GM12878 (cell line): ENCODE results near the gene ADD1. TPM values are rescaled to one million over a fixed set of nuclear protein-coding genes. Genes with fewer than 3 reads are reported as not detected.

Experiments used
- ASH2L ChIP-seq: fragments of 300-600, 200-600 bp; sonication (generic); IDR thresholded peaks from 2 replicates; pipeline ENCODE4 v1.6.1; 2017; ENCODE audit warnings: low read depth, mild to moderate bottlenecking, borderline replicate concordance
- ATF2 ChIP-seq: IDR thresholded peaks from 2 replicates; pipeline ENCODE4 v1.6.1; 2012; ENCODE audit warnings: low read length, inconsistent platforms
- BCL11A ChIP-seq: IDR thresholded peaks from 2 replicates; pipeline ENCODE4 v1.6.1; 2011; ENCODE audit warnings: low read depth, low read length
- BMI1 ChIP-seq: fragments of 450-650 bp; IDR thresholded peaks from 2 replicates; pipeline ENCODE4 v1.6.1; 2016; ENCODE audit warnings: mild to moderate bottlenecking, moderate library complexity, borderline replicate concordance
- E2F8 ChIP-seq: fragments of 450-650 bp; IDR thresholded peaks from 2 replicates; pipeline ENCODE4 v1.6.1; 2018; ENCODE audit warnings: mild to moderate bottlenecking, low read depth, moderate library complexity; ENCODE audit not compliant: partially characterized antibody
- GATAD2B ChIP-seq: fragments of 450-650 bp; conservative IDR thresholded peaks from 2 replicates; pipeline ENCODE4 v1.6.1; 2017; ENCODE audit warnings: low read depth, mild to moderate bottlenecking, moderate library complexity
- HDAC6 ChIP-seq: fragments of 200-600 bp; sonication (generic); IDR thresholded peaks from one replicate; pipeline ENCODE4 v1.8.0; 2017; ENCODE audit warnings: antibody characterized with exemption; ENCODE audit not compliant: unreplicated experiment
- JUNB ChIP-seq: IDR thresholded peaks from 2 replicates; pipeline ENCODE4 v1.6.1; 2016; ENCODE audit warnings: antibody characterized with exemption, mild to moderate bottlenecking
- MAX ChIP-seq: IDR thresholded peaks from 2 replicates; pipeline ENCODE4 v1.6.1; 2012; ENCODE audit warnings: low read depth, low read length, improper control_type of control experiment
- POLR2AphosphoS5 ChIP-seq: IDR thresholded peaks from 2 replicates; pipeline ENCODE4 v1.6.1; 2011; ENCODE audit warnings: mild to moderate bottlenecking, low read length, inconsistent platforms
- RCOR1 ChIP-seq: conservative IDR thresholded peaks from 2 replicates; pipeline ENCODE4 v1.6.1; 2012; ENCODE audit warnings: low read depth, low read length, improper control_type of control experiment
- SIX5 ChIP-seq: IDR thresholded peaks from 2 replicates; pipeline ENCODE4 v1.6.1; 2011; ENCODE audit warnings: mild to moderate bottlenecking, low read depth, low read length, moderate library complexity; ENCODE audit not compliant: severe bottlenecking
- SP1 ChIP-seq: IDR thresholded peaks from one replicate; pipeline ENCODE4 v1.6.1; 2011; ENCODE audit warnings: low read depth, low read length
- TCF12 ChIP-seq: IDR thresholded peaks from 2 replicates; pipeline ENCODE4 v1.6.1; 2011; ENCODE audit warnings: low read depth, mild to moderate bottlenecking, low read length
- ZBTB11 ChIP-seq: fragments of 450-650 bp; formaldehyde crosslinking; IDR thresholded peaks from 2 replicates; pipeline ENCODE4 v1.5.0; 2022; ENCODE audit warnings: mild to moderate bottlenecking, missing genetic modification characterization
- ZBTB33 ChIP-seq: fragments of 450-650 bp; IDR thresholded peaks from 2 replicates; pipeline ENCODE4 v1.6.1; 2017; ENCODE audit warnings: mild to moderate bottlenecking
- ZNF384 ChIP-seq: IDR thresholded peaks from 2 replicates; pipeline ENCODE4 v1.6.1; 2012; ENCODE audit warnings: low read depth, mild to moderate bottlenecking, low read length, improper control_type of control experiment, borderline replicate concordance
- polyA plus RNA-seq, 11 experiments: library from polyadenylated mRNA; depleted of rRNA in 4 of 11; unstranded in 6 of 11; stranded (reverse) in 5 of 11; fragments of >200 nt; fragmentation: Nextera tagmentation in 4 of 11; fragmentation: Illumina TruSeq in 1 of 11; extraction: Ambion mirVana in 4 of 11; extraction: Trizol in 1 of 11; gene quantifications; 1 replicate in 1 of 11; 2 replicates in 10 of 11; pipeline versions ENCODE4 v1.2.1 to v1.2.3, GENCODE V29; 2011 to 2016; ENCODE audit warnings: inconsistent platforms in 2 of 11, missing spikeins in 2 of 11, low read depth in 1 of 11
- total RNA-seq, 4 experiments: library from RNA; depleted of rRNA in 3 of 4; stranded (reverse); fragments of >200 nt in 3 of 4; fragmentation: Illumina TruSeq in 1 of 4; extraction: Trizol in 1 of 4; gene quantifications; 2 replicates each; pipeline versions ENCODE4 v1.2.1 to v1.2.3, GENCODE V29; 2013 to 2021
- TF ChIP-seq, protein P1 (sequence below): fragments of 450-650 bp; IDR thresholded peaks from 2 replicates; pipeline ENCODE4 v1.6.1; 2017; ENCODE audit warnings: borderline replicate concordance

ADD1 gene
- total and polyA plus RNA-seq, 10 of the 15 experiments (the other 5 are each of a cell fraction or from before 2014, with no cell fraction given), result 21.6 to 182 (median 105) TPM

DNA sequence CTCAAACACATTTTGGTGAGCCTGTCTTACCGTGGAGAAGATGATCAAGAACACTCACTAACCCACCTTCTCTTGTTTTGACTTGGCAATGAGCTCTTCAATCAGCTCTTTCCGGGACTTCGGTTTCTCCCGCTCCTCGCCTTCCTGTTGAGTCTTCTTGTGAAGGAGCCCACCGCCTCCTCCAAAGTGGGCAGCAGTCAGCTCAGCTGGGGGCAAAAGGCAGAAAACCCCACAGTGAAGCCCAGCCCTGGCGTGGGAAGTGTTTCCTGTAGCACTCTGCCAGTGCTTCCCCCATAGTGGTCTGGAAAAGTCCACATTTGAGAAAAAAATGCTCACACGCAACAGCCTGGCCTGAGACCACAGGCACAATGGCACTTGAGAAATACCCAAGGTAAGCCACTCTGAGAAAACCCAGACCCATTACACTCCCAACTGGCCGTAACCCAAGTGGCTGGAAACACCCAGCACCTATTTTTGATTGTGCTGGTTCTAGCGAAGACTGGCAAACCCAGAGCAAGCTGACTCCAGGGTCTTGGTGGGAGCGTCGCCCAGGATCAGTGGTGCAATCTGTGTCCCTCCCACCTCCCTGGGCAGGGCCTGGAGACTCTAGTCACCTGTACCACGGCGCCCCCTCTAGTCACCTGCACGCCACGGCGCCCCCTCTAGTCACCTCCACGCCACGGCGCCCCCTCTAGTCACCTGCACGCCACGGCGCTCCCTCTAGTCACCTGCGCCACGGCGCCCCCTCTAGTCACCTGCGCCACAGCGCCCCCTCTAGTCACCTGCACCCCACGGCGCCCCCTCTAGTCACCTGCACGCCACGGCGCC lies 110.9 kb downstream of the ADD1 start (continued):
- TF ChIP-seq ATF2, result peak; percentile 71
- no peak for TF ChIP-seq SP1
- TF ChIP-seq POLR2AphosphoS5, result no peak
- TF ChIP-seq, protein P1, sequence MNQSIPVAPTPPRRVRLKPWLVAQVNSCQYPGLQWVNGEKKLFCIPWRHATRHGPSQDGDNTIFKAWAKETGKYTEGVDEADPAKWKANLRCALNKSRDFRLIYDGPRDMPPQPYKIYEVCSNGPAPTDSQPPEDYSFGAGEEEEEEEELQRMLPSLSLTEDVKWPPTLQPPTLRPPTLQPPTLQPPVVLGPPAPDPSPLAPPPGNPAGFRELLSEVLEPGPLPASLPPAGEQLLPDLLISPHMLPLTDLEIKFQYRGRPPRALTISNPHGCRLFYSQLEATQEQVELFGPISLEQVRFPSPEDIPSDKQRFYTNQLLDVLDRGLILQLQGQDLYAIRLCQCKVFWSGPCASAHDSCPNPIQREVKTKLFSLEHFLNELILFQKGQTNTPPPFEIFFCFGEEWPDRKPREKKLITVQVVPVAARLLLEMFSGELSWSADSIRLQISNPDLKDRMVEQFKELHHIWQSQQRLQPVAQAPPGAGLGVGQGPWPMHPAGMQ, result no peak
- TF ChIP-seq ZBTB33, result no peak
- TF ChIP-seq BCL11A, result peak; percentile 70
- TF ChIP-seq BMI1, result no peak
- no peak for TF ChIP-seq RCOR1
- no peak for TF ChIP-seq ASH2L
- TF ChIP-seq TCF12, result peak; percentile 27; the same call in 1 of the 2 replicates
- TF ChIP-seq E2F8, result no peak
- TF ChIP-seq HDAC6, result no peak
- peak; percentile 54 for TF ChIP-seq ZNF384
- no peak for TF ChIP-seq SIX5
- peak; percentile 95 for TF ChIP-seq JUNB
- no peak for TF ChIP-seq ZBTB11 (CRISPR knock-in tag)
- peak; percentile 69 for TF ChIP-seq GATAD2B
- TF ChIP-seq MAX, result no peak
